IPS-NIHi11 (cell line): Measurements from ENCODE around the gene MRTFA.

ENCODE experiments used
- DNase-seq: peaks from one replicate; pipeline ENCODE4 v3.0.0; 2012; ENCODE audit warnings: mixed read lengths, low spot score

MRTFA gene

GRCh38 chr22:40491990-40492631 is 144.4 kb downstream of the MRTFA start:
- no peak for DNase-seq

GRCh38 chr22:40487663-40488249 is 148.8 kb downstream of the MRTFA start:
- DNase-seq: peak; percentile 50

- DNase-seq: no peak
Observed at GRCh38 chr22:40486962-40487602, 149.4 kb downstream of the MRTFA start.

DNA sequence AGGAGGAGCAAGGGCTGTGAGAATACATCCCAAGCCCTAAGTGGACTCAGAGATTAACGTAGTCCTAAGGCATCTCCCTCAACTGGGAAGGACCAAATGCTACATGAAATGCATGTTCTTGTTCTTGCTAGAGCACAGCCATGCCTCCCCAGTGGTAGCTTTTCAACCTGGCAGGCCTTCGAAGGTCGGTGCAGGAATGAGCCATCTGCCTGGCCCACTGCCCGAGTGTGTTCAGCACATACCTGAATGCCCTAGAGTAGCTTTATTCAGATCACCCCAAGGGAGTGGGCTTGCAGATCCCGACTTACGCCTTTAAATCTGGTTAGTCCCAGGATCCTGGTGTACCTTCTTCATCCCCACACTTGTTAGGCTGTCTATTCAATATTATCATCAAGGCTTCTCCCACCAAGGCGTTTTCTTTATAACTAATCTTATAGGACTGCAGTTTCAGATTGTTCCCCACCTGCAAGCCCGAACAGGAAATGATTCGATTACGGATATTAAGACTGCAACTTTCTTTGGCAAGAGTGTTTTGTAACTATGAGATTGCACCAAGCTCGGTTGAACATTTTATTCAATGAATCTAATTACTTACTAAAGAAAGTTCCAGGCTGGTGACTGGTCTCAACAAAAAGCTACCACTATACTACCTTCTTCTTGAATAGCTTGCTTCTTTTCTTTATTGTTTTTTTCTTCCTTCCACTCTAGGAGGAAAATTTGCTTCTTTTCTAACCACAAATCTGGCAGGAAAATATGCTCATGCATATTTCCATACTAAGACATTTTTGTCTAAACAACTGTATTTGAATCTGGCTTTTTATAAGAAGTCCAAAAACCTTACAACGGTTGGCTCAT is 150.5 kb downstream of the MRTFA start:
- DNase-seq: no peak

GRCh38 chr22:40484906-40485669 is 151.4 kb downstream of the MRTFA start:
- DNase-seq: no peak

DNA sequence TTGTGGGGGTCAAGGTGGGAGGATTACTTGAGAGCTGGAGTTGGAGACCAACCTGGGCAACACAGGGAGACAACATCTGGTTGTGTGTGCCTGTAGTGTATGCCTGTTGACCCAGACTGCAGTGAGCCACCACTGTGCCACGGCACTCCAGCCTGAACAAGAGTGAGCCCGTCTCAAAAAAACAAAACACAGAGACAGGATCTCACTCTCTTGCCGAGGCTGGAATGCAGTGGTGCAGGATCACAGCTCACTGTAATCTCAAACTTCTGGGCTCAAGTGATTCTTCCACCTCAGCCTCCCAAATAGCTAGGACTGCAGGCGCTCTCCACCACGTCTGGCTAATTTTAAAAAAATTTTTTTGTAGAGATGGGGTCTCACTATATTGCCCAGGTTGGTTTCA is 153.6 kb downstream of the MRTFA start:
- DNase-seq: no peak

GRCh38 chr22:40482391-40482790 is 154.1 kb downstream of the MRTFA start:
- no peak for DNase-seq

- DNase-seq: no peak
Observed at GRCh38 chr22:40480996-40481395, 155.5 kb downstream of the MRTFA start.

- DNase-seq: no peak
Observed at GRCh38 chr22:40479887-40480538, 156.5 kb downstream of the MRTFA start.

GRCh38 chr22:40479126-40479800 is 157.3 kb downstream of the MRTFA start:
- no peak for DNase-seq

DNA sequence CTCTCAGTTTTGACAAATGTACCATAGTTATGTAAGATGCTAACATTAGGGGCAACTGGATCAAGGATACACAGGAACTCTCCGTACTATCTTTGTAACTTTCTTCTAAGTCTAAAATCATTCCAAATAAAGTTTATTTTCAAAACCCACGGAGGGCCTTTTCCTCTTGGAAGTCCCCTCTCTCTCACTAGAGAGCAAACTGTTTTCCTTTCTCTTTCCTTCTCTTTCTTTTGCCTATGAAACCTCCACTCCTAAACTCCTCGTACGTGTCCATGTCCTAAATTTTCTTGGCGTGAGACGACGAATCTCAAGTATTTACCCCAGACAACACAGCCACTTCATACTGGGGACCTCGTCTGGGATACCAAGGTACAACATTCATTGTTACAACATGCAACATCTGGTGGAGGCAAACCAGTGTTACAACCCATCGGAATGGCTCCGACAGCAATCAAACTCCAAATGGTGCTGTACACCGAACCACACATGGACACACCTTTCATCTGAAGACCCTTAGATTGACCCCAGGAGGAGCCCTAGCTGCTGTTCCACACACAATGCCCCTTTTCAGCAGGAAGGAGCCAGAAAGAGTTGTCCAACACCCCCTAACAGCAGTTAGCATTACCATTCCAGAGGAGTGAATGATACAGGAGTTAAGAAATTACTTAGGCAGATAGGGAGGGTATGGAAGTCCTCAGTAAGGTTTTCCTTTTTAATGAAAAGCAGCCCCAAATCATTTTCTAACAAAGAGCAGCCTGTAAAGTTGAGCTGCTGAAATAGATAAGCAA is 158.0 kb downstream of the MRTFA start:
- DNase-seq: no peak

DNA sequence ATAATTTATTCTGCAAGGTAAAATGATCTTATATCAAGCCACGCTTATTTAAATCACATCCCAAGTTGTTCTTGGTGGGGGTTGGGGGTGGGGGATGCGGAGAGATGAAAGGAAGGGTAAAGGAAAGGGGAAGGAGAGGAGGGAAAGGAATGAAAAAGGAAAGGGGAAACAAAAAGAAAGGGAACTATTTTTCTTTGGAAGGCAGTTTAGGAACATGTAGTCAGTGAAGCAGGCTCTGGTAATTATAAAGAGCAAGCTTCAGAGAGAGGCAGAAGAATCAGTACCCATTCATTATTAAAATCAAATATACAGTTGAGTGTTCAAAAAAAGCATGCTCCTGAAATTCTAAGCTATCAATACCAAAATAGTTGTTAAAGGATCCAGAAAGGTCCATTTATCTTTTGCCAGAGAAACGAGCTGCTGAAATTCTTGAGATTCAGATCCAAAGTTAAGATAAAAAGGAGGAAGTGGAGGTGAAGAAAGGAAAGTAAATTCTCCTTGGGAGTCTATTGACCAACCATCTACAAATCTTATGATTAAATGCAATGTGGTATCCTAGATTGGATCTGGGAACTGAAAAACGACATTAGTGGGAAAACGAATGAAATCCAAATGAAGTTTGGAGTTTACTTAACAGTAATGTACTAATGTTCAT is 158.7 kb downstream of the MRTFA start:
- no peak for DNase-seq

GRCh38 chr22:40476341-40476740 is 160.2 kb downstream of the MRTFA start:
- DNase-seq: no peak

- DNase-seq: no peak
Observed at GRCh38 chr22:40473703-40474102, 162.8 kb downstream of the MRTFA start.

- no peak for DNase-seq
Observed at GRCh38 chr22:40472579-40472978, 163.9 kb downstream of the MRTFA start.

DNA sequence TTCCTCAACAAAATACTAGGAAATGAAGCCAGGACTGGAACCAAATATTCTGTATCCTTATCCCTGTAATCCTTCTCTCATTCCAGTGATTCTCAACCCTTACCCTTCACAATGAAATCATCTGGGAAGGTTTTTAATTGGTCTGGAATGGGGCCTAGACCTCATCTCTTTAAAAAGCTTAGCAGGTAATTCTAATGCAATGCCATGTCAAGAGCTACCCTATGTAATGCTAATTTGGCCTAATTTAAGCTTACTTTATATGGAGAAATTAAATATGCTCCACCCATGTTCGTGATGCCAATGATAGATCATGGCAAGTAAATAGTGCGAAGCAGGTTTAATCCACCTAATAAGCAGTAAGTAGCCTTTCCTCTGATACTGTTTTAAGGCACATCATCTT is 164.5 kb downstream of the MRTFA start:
- no peak for DNase-seq

- DNase-seq: no peak
Observed at GRCh38 chr22:40469181-40469580, 167.3 kb downstream of the MRTFA start.

GRCh38 chr22:40468616-40469015 is 167.9 kb downstream of the MRTFA start:
- no peak for DNase-seq

DNA sequence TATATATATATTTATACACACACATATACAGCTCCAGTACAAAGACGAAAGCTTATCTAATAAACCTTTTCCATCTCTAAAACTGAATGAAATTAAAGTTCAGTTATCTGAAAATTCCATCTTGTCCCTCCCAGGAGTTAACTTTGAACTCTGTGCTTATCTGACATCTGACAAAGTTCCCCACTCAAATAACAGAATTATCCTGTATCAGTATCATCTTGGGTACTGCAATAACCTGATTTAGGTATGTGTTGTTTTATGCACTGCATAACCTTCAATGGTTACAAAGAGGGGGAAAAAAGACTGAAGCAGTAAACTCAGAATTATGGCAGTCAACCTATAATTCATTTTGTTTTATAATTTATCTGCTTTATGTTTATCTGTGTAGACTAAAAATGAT is 169.5 kb downstream of the MRTFA start:
- DNase-seq: no peak
